Neural progenitor cell (in vitro differentiated cells): Measurements from ENCODE around the gene TRIM66. TPM values are rescaled to one million over a fixed set of nuclear protein-coding genes. Genes with fewer than 3 reads are reported as not detected.

Source experiments
- DNase-seq: peaks from one replicate; pipeline ENCODE4 v3.0.0-alpha.2; 2016; ENCODE audit warnings: low spot score
- H2AFZ ChIP-seq: fragments of 200-600 bp; sonication (generic); replicated peaks from 2 replicates; pipeline ENCODE4 v1.6.1; 2016; ENCODE audit warnings: antibody characterized with exemption
- H3F3A ChIP-seq: fragments of 200-600 bp; sonication (generic); 2 replicates; pipeline ENCODE4 v1.6.1; 2016; ENCODE audit warnings: antibody characterized with exemption, low read depth
- H3K27ac ChIP-seq: fragments of 200-600 bp; sonication (generic); 2 replicates; pipeline ENCODE4 v1.5.1; 2016; ENCODE audit warnings: mild to moderate bottlenecking
- H3K27me3 ChIP-seq: fragments of 200-600 bp; sonication (generic); 2 replicates; pipeline ENCODE4 v1.6.1; 2016; ENCODE audit warnings: mild to moderate bottlenecking, moderate library complexity
- H3K36me3 ChIP-seq: fragments of 200-600 bp; sonication (generic); 2 replicates; pipeline ENCODE4 v1.5.1; 2016
- H3K4me1 ChIP-seq: fragments of 200-600 bp; sonication (generic); 2 replicates; pipeline ENCODE4 v1.6.1; 2016; ENCODE audit warnings: mixed run types
- H3K4me2 ChIP-seq: fragments of 200-600 bp; sonication (generic); 2 replicates; pipeline ENCODE4 v1.6.1; 2016
- H3K4me3 ChIP-seq: fragments of 200-600 bp; sonication (generic); 2 replicates; pipeline ENCODE4 v1.5.1; 2016
- H3K79me2 ChIP-seq: fragments of 200-600 bp; sonication (generic); 2 replicates; pipeline ENCODE4 v1.6.1; 2016; ENCODE audit warnings: low read depth
- H3K9ac ChIP-seq: fragments of 200-600 bp; sonication (generic); 2 replicates; pipeline ENCODE4 v1.6.1; 2016
- H3K9me3 ChIP-seq: fragments of 200-600 bp; sonication (generic); 2 replicates; pipeline ENCODE4 v1.5.1; 2016; ENCODE audit warnings: low read depth
- H4K20me1 ChIP-seq: fragments of 200-600 bp; sonication (generic); 2 replicates; pipeline ENCODE4 v1.6.1; 2016; ENCODE audit warnings: low read depth
- H3K27ac Mint-ChIP-seq: 3 replicates; pipeline ENCODE4 v1.8.0; 2021; ENCODE audit warnings: mixed read lengths
- H3K27me3 Mint-ChIP-seq: 2 replicates; pipeline ENCODE4 v1.8.0; 2022; ENCODE audit warnings: low read depth, mild to moderate bottlenecking, inconsistent platforms, moderate library complexity, mixed read lengths; ENCODE audit not compliant: insufficient read depth
- H3K36me3 Mint-ChIP-seq: 3 replicates; pipeline ENCODE4 v1.8.0; 2021; ENCODE audit warnings: mixed read lengths
- H3K4me1 Mint-ChIP-seq: 3 replicates; pipeline ENCODE4 v1.8.0; 2021; ENCODE audit warnings: mixed read lengths
- H3K4me3 Mint-ChIP-seq: 3 replicates; pipeline ENCODE4 v1.8.0; 2021; ENCODE audit warnings: mild to moderate bottlenecking, moderate library complexity, mixed read lengths
- H3K9me3 Mint-ChIP-seq: 3 replicates; pipeline ENCODE4 v1.8.0; 2020; ENCODE audit warnings: mixed read lengths
- CTCF ChIP-seq: fragments of 200-600 bp; sonication (generic); IDR thresholded peaks from 2 replicates; pipeline ENCODE4 v1.5.1; 2017; ENCODE audit warnings: antibody characterized with exemption, mild to moderate bottlenecking
- EZH2 ChIP-seq: fragments of 200-600 bp; sonication (generic); IDR thresholded peaks from 2 replicates; pipeline ENCODE4 v1.6.1; 2017; ENCODE audit warnings: antibody characterized with exemption, mild to moderate bottlenecking, moderate library complexity
- EZH2phosphoT487 ChIP-seq: fragments of 200-600 bp; sonication (generic); IDR thresholded peaks from 2 replicates; pipeline ENCODE4 v1.6.1; 2017; ENCODE audit warnings: antibody characterized with exemption
- total RNA-seq: library from RNA; depleted of rRNA; stranded (reverse); fragments of >200 nt; gene quantifications from 2 replicates; pipeline ENCODE4 v1.2.3, GENCODE V29; 2015; ENCODE audit warnings: low replicate concordance

Gene TRIM66
- total RNA-seq, 1 donor from 2014 or later: 0.95 TPM

- H4K20me1 ChIP-seq: no peaks in the 10 kb centered on the region
- no peak overlapping the region for H3K27ac ChIP-seq
- no peaks in the 10 kb centered on the region for H3K79me2 ChIP-seq
- no peak overlapping the region for H3K9ac ChIP-seq
- no peaks in the 10 kb centered on the region for H3K36me3 ChIP-seq
- peaks cover 37% of the 10 kb centered on the region for H3K4me1 ChIP-seq
- peaks cover 17% of the 10 kb centered on the region for H3F3A ChIP-seq
- Mint-ChIP-seq H3K9me3 (no peaks in the 10 kb centered on the region), H3K27ac (peak overlapping the region; percentile 94), H3K27me3 (peaks cover 8% of the 10 kb centered on the region), H3K36me3 (peaks cover 42% of the 10 kb centered on the region), H3K4me1 (peaks cover 60% of the 10 kb centered on the region), H3K4me3 (peak overlapping the region; percentile 21)
- no peaks in the 10 kb centered on the region for H3K9me3 ChIP-seq
- H3K4me3 ChIP-seq: no peak overlapping the region
- no peak for TF ChIP-seq CTCF
- no peak for DNase-seq
- H3K27me3 ChIP-seq: no peaks in the 10 kb centered on the region
- H3K4me2 ChIP-seq: no peak overlapping the region
- no peak overlapping the region for H2AFZ ChIP-seq
These were observed 35.6 kb upstream of the TRIM66 start for GRCh38 chr11:8717876-8718753.

DNA sequence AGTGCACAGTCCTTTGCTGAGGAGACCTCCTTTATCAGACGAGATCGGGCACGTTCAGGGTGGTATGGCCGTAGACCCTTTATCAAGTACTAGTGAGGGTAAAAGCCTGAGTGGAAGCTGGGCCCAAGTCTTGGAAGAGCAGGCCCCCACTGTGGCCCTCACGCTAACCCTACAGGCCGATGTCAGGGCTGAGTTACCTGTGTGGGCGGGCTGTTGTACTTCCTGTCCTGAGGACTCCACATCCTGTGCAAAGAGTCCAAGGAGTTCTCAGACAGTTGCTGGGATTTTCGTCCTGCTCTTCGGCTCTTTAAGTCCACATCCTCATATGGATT, 35.0 kb upstream of the TRIM66 start:
- Histone ChIP-seq H3K9ac (no peak overlapping the region), H3K4me1 (peaks cover 34% of the 10 kb centered on the region), H3K4me2 (no peak overlapping the region), H3K9me3 (no peaks in the 10 kb centered on the region), H3K27me3 (no peaks in the 10 kb centered on the region), H3F3A (peaks cover 15% of the 10 kb centered on the region), H3K4me3 (no peak overlapping the region), H4K20me1 (no peaks in the 10 kb centered on the region), H3K79me2 (no peaks in the 10 kb centered on the region), H3K27ac (no peak overlapping the region), H2AFZ (no peak overlapping the region), H3K36me3 (no peaks in the 10 kb centered on the region)
- Mint-ChIP-seq H3K4me3 (no peak overlapping the region), H3K27me3 (peaks cover 8% of the 10 kb centered on the region), H3K9me3 (no peaks in the 10 kb centered on the region), H3K4me1 (peaks cover 56% of the 10 kb centered on the region), H3K27ac (peak overlapping the region; percentile 77), H3K36me3 (peaks cover 41% of the 10 kb centered on the region)
- TF ChIP-seq CTCF (no peak), EZH2 (no peak)
- no peak for DNase-seq

DNA sequence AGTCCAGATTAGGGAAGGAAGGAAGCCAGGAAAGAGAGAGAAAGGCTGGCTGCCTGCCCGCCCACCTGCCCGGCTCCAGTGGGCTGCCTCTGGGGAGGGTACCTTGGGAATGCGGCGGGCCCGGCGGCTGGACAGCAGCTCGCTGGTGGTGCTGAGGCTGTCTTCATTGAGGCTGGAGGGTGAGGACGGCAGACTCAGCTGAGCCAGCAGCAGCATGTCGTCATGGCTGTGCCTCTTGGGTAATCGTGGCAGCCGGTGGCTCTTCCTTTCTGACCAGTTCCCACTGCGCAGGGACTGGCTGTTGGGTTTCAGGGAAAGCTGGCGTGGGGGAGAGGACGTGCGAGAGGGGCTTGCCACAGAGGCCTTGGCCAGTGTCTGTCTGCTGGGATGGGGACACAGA, 33.0 kb upstream of the TRIM66 start:
- Histone ChIP-seq H3F3A (peaks cover 1% of the 10 kb centered on the region), H3K27me3 (no peaks in the 10 kb centered on the region), H3K9ac (no peak overlapping the region), H4K20me1 (no peaks in the 10 kb centered on the region), H2AFZ (no peak overlapping the region), H3K4me1 (peaks cover 15% of the 10 kb centered on the region), H3K4me2 (no peak overlapping the region), H3K9me3 (no peaks in the 10 kb centered on the region), H3K27ac (no peak overlapping the region), H3K36me3 (no peaks in the 10 kb centered on the region), H3K4me3 (no peak overlapping the region), H3K79me2 (no peaks in the 10 kb centered on the region)
- Mint-ChIP-seq H3K27ac (no peak overlapping the region), H3K4me3 (no peak overlapping the region), H3K27me3 (peaks cover 8% of the 10 kb centered on the region), H3K4me1 (peaks cover 38% of the 10 kb centered on the region), H3K9me3 (no peaks in the 10 kb centered on the region), H3K36me3 (peaks cover 41% of the 10 kb centered on the region)
- DNase-seq: no peak
- no peak for TF ChIP-seq EZH2phosphoT487

- Histone ChIP-seq H3K27ac (no peak overlapping the region), H3K79me2 (no peaks in the 10 kb centered on the region), H2AFZ (no peak overlapping the region), H3F3A (no peaks in the 10 kb centered on the region), H3K4me3 (no peak overlapping the region), H3K4me1 (peaks cover 9% of the 10 kb centered on the region), H3K27me3 (no peaks in the 10 kb centered on the region), H4K20me1 (no peaks in the 10 kb centered on the region), H3K4me2 (no peak overlapping the region), H3K9me3 (no peaks in the 10 kb centered on the region), H3K36me3 (no peaks in the 10 kb centered on the region), H3K9ac (no peak overlapping the region)
- peaks cover 31% of the 10 kb centered on the region for H3K4me1 Mint-ChIP-seq
- H3K9me3 Mint-ChIP-seq: no peaks in the 10 kb centered on the region
- TF ChIP-seq EZH2phosphoT487 (no peak), CTCF (no peak), EZH2 (no peak)
- no peak for DNase-seq
- no peak overlapping the region for H3K4me3 Mint-ChIP-seq
- H3K27ac Mint-ChIP-seq: peak overlapping the region; percentile 59
- peaks cover 6% of the 10 kb centered on the region for H3K27me3 Mint-ChIP-seq
- H3K36me3 Mint-ChIP-seq: peaks cover 42% of the 10 kb centered on the region
These were observed 32.3 kb upstream of the TRIM66 start for GRCh38 chr11:8714622-8715225.
